HL-60 (cell line): ENCODE results near the gene SFI1.

Experiments used
- DNase-seq, 2 experiments: peaks; one replicate each; pipeline ENCODE4 v3.0.0-alpha.2; 2010 to 2020; ENCODE audit warnings: low read depth in 1 of 2, low spot score in 1 of 2
- H3K27ac ChIP-seq: fragments of 250-450 bp; sonication (Bioruptor Pico); replicated peaks from 2 replicates; pipeline ENCODE4 v1.5.1; 2020; ENCODE audit warnings: mild to moderate bottlenecking, moderate library complexity
- H3K27me3 ChIP-seq: fragments of 250-450 bp; sonication (Bioruptor Pico); 2 replicates; pipeline ENCODE4 v1.5.1; 2021; ENCODE audit warnings: mild to moderate bottlenecking, moderate library complexity; ENCODE audit not compliant: insufficient read depth, poor library complexity, severe bottlenecking
- H3K4me3 ChIP-seq: replicated peaks from 2 replicates; pipeline ENCODE4 v1.5.1; 2011; ENCODE audit warnings: mild to moderate bottlenecking, control low read depth, low read length; ENCODE audit not compliant: insufficient read depth
- CTCF ChIP-seq: IDR thresholded peaks from one replicate; pipeline ENCODE4 v1.5.1; 2011; ENCODE audit warnings: low read length, control low read depth, inconsistent platforms; ENCODE audit not compliant: insufficient read depth
- GABPA ChIP-seq: IDR thresholded peaks from 2 replicates; pipeline ENCODE4 v1.6.1; 2012; ENCODE audit warnings: low read depth
- POLR2AphosphoS5 ChIP-seq: IDR thresholded peaks from 2 replicates; pipeline ENCODE4 v1.6.1; 2012; ENCODE audit warnings: low read depth
- REST ChIP-seq: IDR thresholded peaks from 2 replicates; pipeline ENCODE4 v1.6.1; 2012; ENCODE audit warnings: low read depth; ENCODE audit not compliant: insufficient replicate concordance
- SPI1 ChIP-seq: IDR thresholded peaks from 2 replicates; pipeline ENCODE4 v1.6.1; 2012; ENCODE audit warnings: low read depth, mild to moderate bottlenecking, borderline replicate concordance

Gene SFI1

GRCh38 chr22:31628362-31628761 is 132.0 kb downstream of the SFI1 start:
- Histone ChIP-seq H3K27me3 (no peaks in the 10 kb centered on the region), H3K4me3 (no peak overlapping the region), H3K27ac (no peak overlapping the region)
- DNase-seq, result no peak
- TF ChIP-seq REST (no peak), SPI1 (no peak), CTCF (no peak), POLR2AphosphoS5 (no peak), GABPA (no peak)

- no peak for TF ChIP-seq GABPA
- TF ChIP-seq POLR2AphosphoS5, result no peak
- no peak for TF ChIP-seq CTCF
- no peak for TF ChIP-seq SPI1
- TF ChIP-seq REST, result no peak
- Histone ChIP-seq H3K4me3 (no peak overlapping the region), H3K27me3 (no peaks in the 10 kb centered on the region), H3K27ac (no peak overlapping the region)
- no peak for DNase-seq
These were observed 132.8 kb downstream of the SFI1 start for GRCh38 chr22:31628969-31629708.

- Histone ChIP-seq H3K4me3 (peak overlapping the region; percentile 61), H3K27ac (peak overlapping the region; percentile 84), H3K27me3 (no peaks in the 10 kb centered on the region)
- no peak for DNase-seq
- TF ChIP-seq POLR2AphosphoS5 (no peak), REST (no peak), SPI1 (no peak), CTCF (no peak), GABPA (no peak)
These were observed 133.4 kb downstream of the SFI1 start for GRCh38 chr22:31629741-31630184.
